ENCODE results near the gene HIBCH. TPM values are rescaled to one million over a fixed set of nuclear protein-coding genes. Genes with fewer than 3 reads are reported as not detected.
"Not testable (repeated sequence)": the region's sequence is repeated elsewhere in the genome, so short reads cannot be mapped to it uniquely, and the experiment has no call there.

HIBCH gene
- total RNA-seq, 2 experiments from 2014 or later = 19.2 TPM

DNA sequence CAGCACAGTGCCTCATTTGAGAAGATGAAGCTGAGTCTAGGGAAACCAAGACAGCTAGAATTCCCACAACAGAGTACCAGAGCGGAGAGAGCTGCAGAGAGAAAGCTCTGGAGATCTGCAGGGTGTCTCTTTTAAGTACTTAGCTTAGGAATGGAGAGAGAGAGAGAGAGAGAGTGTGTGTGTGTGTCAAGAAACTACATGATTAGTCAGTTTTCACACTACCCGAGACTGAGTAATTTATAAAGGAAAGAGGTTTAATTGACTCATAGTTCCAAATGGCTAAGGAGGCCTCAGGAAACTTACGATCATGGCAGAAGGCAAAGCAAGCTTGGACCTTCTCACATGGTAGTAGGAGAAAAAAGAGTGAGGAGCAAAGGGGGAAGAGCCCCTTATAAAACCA lies 64.0 kb downstream of the HIBCH start:
- no peaks in the 10 kb centered on the region for H3K27me3 Mint-ChIP-seq (ENCODE audit: low read depth)
- intact Hi-C loops (cut with micrococcal nuclease) = no loop called here
- no peak for DNase-seq
- H3K4me1 Mint-ChIP-seq (ENCODE audit: low read depth) = no peaks in the 10 kb centered on the region
- H3K4me3 Mint-ChIP-seq = no peak overlapping the region
- CTCF ChIA-PET = interaction anchor here (0.5 to 2.1 kb wide), 3 partner anchors 22 to 392 kb away, joined by 3 to 9 read pairs (median 4); no protein-coding TSS in a partner anchor
- H3K9me3 Mint-ChIP-seq = peaks cover 5% of the 10 kb centered on the region
- H3K27ac Mint-ChIP-seq = no peak overlapping the region
- peaks cover 47% of the 10 kb centered on the region for H3K36me3 Mint-ChIP-seq (ENCODE audit: low read depth)

DNA sequence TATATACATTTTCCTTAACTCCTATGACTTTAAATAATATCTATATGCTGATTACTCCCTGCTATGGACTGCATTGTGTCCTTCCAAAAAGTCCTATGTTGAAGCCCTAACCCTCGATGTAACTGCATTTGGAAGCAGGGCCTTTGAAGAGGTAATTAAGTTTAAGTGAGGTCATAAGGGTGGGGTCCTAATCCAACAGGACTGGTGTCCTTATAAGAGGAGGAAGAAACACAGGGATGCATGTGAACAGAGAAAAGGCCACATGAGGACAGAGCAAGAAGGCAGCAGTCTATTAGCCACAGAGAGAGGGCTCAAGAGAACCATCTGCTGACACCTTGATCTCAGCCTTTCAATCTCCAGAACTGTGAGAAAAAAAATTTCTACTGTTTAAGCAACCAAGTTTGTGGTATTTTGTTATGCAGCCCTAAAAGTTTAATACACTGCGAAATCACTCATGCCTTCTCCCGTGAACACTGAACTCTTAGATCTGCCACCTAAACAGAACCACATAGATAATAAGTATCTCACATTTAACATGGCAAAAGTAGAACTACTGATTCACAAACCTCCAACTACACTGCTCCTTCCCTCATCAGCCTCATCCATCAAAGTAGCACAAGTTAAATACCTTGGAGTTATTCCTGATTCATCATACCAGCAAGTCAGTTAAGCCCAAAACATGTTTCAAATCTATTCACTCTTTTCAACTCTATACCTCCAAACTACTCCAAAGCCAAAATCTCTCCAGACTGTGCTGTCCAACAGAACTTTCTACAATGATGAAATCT lies 65.4 kb downstream of the HIBCH start:
- no peak for DNase-seq
- Mint-ChIP-seq H3K4me3 (no peak overlapping the region), H3K27me3 (ENCODE audit: low read depth) (no peaks in the 10 kb centered on the region), H3K9me3 (peaks cover 5% of the 10 kb centered on the region), H3K27ac (no peak overlapping the region), H3K36me3 (ENCODE audit: low read depth) (peaks cover 45% of the 10 kb centered on the region), H3K4me1 (ENCODE audit: low read depth) (no peaks in the 10 kb centered on the region)
- CTCF ChIA-PET = interaction anchor here (1.1 to 2.1 kb wide), 2 partner anchors 18 to 23 kb away, joined by 3 to 9 read pairs; no protein-coding TSS in a partner anchor
- intact Hi-C loops (cut with micrococcal nuclease) = no loop called here

DNA sequence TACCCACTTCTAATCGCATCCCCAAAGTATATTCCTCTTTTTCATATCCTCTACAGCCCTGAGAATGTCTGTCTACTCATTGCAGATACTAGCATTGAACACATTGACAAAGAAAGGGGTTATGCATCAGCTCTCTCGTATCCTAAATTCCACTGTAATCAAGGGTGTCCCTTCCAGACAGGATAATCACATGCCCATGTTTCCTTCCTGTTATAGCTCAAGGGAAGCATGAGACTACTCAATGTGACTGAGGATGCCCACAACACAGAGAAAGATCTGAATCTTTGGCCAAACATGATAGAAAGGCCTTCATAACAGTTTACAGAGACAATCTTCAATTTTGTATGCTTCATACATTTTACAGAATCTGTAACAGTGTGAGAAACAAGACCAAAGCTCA lies 69.2 kb downstream of the HIBCH start:
- H3K27me3 Mint-ChIP-seq (ENCODE audit: low read depth) = no peaks in the 10 kb centered on the region
- no peak for DNase-seq
- peaks cover 33% of the 10 kb centered on the region for H3K36me3 Mint-ChIP-seq (ENCODE audit: low read depth)
- no peaks in the 10 kb centered on the region for H3K9me3 Mint-ChIP-seq
- intact Hi-C loops (cut with micrococcal nuclease) = no loop called here
- no peak overlapping the region for H3K27ac Mint-ChIP-seq
- H3K4me3 Mint-ChIP-seq = no peak overlapping the region
- H3K4me1 Mint-ChIP-seq (ENCODE audit: low read depth) = no peaks in the 10 kb centered on the region
- CTCF ChIA-PET = no interaction called here

DNA sequence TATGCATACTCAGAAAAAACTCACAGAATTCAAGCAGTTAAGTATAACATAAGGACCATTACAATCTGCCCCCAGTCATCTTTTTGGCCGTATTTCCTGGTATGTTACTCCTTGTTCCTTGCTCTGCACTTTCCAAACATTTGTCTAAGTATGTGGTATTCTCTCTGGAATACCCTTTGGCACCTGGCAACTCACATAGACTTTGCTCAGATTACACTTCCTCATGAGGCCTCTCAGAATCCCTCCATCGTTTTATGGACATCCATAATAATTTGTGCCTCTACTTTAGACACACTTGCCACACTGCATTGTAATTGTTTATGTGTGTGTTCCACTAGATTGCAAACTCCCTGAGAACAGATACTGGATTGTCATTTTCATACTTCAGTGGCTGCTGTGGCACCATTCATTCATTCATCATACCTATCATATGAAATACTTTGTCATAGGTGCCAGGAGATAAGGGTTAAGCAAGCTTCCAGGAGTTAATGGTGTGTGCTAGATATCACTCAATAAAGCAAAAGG lies 84.0 kb downstream of the HIBCH start:
- CTCF ChIA-PET = no interaction called here
- peaks cover 9% of the 10 kb centered on the region for H3K9me3 Mint-ChIP-seq
- H3K4me1 Mint-ChIP-seq (ENCODE audit: low read depth) = no peaks in the 10 kb centered on the region
- H3K36me3 Mint-ChIP-seq (ENCODE audit: low read depth) = peaks cover 43% of the 10 kb centered on the region
- H3K27me3 Mint-ChIP-seq (ENCODE audit: low read depth) = no peaks in the 10 kb centered on the region
- no peak overlapping the region for H3K4me3 Mint-ChIP-seq
- DNase-seq = no peak
- intact Hi-C loops (cut with micrococcal nuclease) = no loop called here
- H3K27ac Mint-ChIP-seq = no peak overlapping the region

DNA sequence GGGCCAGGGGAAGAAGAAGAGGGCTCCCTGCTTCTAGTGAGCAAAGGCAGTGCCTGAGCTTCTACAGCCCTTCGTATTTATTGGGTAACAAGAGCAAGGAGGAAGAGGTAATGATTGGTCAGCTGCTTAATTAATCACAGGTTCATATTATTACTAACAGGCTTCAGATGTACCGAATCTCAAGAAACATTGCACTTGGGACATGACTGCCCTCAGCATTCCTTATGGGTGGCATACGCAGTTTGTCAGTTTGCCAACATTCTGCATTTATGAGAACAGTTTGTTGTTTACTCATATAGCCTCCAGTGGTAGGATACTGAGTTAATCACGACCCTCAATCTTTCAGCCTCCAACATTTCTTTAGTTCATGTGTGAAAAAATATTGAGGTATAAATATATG lies 84.5 kb downstream of the HIBCH start:
- peaks cover 38% of the 10 kb centered on the region for H3K36me3 Mint-ChIP-seq (ENCODE audit: low read depth)
- H3K4me3 Mint-ChIP-seq = no peak overlapping the region
- H3K27me3 Mint-ChIP-seq (ENCODE audit: low read depth) = no peaks in the 10 kb centered on the region
- intact Hi-C loops (cut with micrococcal nuclease) = no loop called here
- no peak for DNase-seq
- no peak overlapping the region for H3K27ac Mint-ChIP-seq
- peaks cover 5% of the 10 kb centered on the region for H3K9me3 Mint-ChIP-seq
- H3K4me1 Mint-ChIP-seq (ENCODE audit: low read depth) = no peaks in the 10 kb centered on the region
- CTCF ChIA-PET = no interaction called here

DNA sequence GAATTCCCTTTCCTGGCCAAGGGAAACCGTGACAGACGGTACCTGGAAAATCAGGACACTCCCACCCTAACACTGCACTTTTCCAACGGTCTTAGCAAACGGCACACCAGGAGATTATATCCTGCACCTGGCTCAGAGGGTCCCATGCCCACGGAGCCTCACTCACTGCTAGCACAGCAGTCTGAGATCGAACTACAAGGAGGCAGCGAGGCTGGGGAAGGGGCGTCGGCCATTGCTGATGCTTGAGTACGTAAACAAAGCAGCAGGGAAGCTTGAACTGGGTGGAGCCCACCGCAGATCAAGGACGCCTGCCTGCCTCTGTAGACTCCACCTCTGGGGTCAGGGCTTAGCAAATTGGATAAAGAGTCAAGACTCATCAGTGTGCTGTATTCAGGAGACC lies 95.6 kb downstream of the HIBCH start:
- CTCF ChIA-PET = interaction anchor here (0.7 kb wide), 1 partner anchor 15 kb away, joined by 3 read pairs; no protein-coding TSS in a partner anchor
- H3K4me3 Mint-ChIP-seq; H3K4me1 Mint-ChIP-seq (ENCODE audit: low read depth); H3K27ac Mint-ChIP-seq; H3K27me3 Mint-ChIP-seq (ENCODE audit: low read depth); DNase-seq; intact Hi-C loops (cut with micrococcal nuclease): not testable (repeated sequence)
- H3K9me3 Mint-ChIP-seq = peaks cover 15% of the 10 kb centered on the region
- peaks cover 59% of the 10 kb centered on the region for H3K36me3 Mint-ChIP-seq (ENCODE audit: low read depth)

DNA sequence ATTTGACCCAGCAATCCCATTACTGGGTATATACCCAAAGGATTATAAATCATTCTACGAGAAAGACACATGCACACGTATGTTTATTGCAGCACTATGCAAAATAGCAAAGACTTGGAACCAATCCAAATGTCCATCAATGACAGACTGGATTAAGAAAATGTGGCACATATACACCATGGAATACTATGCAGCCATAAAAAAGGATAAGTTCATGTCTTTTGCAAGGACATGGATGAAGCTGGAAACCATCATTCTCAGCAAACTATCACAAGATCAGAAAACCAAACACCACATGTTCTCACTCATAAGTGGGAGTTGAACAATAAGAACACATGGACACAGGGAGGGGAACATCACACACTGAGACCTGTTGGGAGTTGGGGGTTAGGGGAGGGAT lies 96.9 kb downstream of the HIBCH start:
- Mint-ChIP-seq H3K36me3 (ENCODE audit: low read depth) (peaks cover 48% of the 10 kb centered on the region), H3K9me3 (peaks cover 11% of the 10 kb centered on the region)
- H3K27ac Mint-ChIP-seq; H3K4me3 Mint-ChIP-seq; H3K4me1 Mint-ChIP-seq (ENCODE audit: low read depth); intact Hi-C loops (cut with micrococcal nuclease); H3K27me3 Mint-ChIP-seq (ENCODE audit: low read depth); DNase-seq; CTCF ChIA-PET: not testable (repeated sequence)

DNA sequence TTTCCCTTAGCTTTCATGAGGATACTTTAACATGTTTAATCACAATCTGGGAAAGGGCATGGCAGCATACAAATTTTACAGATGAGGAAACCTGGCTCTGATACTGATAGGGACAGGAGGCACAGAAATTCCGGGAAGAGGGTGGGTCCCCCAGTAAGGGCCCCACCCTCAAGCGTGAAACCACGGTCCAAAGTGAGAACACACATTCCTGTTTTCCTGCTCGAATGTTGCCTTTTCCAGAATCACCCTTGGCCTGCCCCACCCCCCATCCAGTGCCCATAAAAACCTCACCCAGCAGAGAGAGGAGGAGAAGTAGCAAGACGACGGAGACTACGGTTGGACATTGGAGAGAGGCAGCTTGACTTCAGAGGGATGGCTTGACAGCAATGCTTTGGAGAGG lies 98.2 kb downstream of the HIBCH start:
- no peaks in the 10 kb centered on the region for H3K27me3 Mint-ChIP-seq (ENCODE audit: low read depth)
- H3K36me3 Mint-ChIP-seq (ENCODE audit: low read depth) = peaks cover 40% of the 10 kb centered on the region
- peaks cover 3% of the 10 kb centered on the region for H3K4me1 Mint-ChIP-seq (ENCODE audit: low read depth)
- no peak overlapping the region for H3K27ac Mint-ChIP-seq
- no peak for DNase-seq
- CTCF ChIA-PET = no interaction called here
- H3K4me3 Mint-ChIP-seq = no peak overlapping the region
- intact Hi-C loops (cut with micrococcal nuclease) = no loop called here
- H3K9me3 Mint-ChIP-seq = peaks cover 7% of the 10 kb centered on the region

DNA sequence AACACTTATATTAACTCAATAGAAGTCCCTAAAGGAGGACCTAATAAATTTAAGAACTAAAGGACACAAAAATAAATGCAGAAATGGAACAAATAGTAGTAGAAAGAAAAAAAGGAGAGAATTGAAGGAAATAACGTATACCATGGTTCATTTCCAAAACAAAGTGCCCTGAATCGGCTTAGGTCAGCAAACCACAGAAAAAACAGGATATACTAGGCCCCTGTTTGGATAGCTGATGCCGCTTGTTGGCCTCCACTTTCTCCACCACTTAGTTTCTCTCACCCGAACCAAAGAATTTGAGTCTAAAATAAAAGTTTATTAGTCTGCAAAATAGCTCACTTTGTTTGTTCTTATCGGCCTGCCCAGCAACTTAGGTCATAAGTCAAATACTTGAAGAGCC lies 100.4 kb downstream of the HIBCH start:
- CTCF ChIA-PET = no interaction called here
- no peaks in the 10 kb centered on the region for H3K27me3 Mint-ChIP-seq (ENCODE audit: low read depth)
- H3K4me1 Mint-ChIP-seq (ENCODE audit: low read depth) = peaks cover 18% of the 10 kb centered on the region
- H3K4me3 Mint-ChIP-seq = no peak overlapping the region
- intact Hi-C loops (cut with micrococcal nuclease) = no loop called here
- peaks cover 7% of the 10 kb centered on the region for H3K9me3 Mint-ChIP-seq
- H3K27ac Mint-ChIP-seq = no peak overlapping the region
- H3K36me3 Mint-ChIP-seq (ENCODE audit: low read depth) = peaks cover 25% of the 10 kb centered on the region
- DNase-seq = no peak

DNA sequence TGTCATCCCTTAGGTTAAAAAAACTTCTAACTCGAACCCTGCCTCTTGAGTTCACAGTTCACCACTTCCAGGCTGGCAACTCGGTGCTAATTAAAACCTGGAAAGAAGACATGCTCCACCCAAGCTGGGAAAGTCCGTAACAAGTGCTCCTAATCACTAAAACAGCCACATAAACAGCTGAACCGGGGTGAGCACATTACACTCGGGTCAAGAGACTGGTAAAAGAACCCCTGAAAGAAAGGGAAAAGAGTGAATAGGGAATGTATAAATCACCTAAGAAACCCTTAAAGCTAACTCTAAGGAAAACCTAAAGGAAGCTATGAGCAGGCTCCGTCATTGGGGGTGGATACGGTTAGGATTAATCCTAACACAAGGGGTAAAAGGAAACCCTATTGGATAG lies 102.0 kb downstream of the HIBCH start:
- H3K36me3 Mint-ChIP-seq (ENCODE audit: low read depth) = peaks cover 15% of the 10 kb centered on the region
- no peak for DNase-seq
- CTCF ChIA-PET = no interaction called here

DNA sequence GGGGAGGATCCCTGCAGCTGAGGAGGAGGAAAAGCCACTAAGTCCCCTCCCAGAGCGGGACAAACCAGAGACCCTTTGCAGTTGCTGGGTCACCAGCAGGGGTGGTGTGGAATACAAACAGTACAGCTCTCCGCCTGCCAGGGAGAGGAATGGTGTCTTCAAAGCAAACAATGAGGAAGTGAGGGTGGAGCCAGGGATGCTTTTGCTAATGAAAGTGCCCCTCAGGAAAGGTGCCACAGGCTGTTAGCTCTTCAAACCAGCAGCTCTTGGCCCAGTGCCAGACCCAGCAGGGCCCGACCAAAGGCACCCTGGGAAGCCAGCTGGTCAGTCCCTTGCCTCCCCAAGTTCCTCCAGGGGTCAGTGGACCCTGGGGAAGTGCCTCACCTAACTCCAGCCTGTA lies 102.8 kb downstream of the HIBCH start:
- Mint-ChIP-seq H3K27me3 (ENCODE audit: low read depth) (no peaks in the 10 kb centered on the region), H3K9me3 (no peaks in the 10 kb centered on the region), H3K4me3 (no peak overlapping the region), H3K27ac (no peak overlapping the region), H3K4me1 (ENCODE audit: low read depth) (peaks cover 18% of the 10 kb centered on the region), H3K36me3 (ENCODE audit: low read depth) (peaks cover 10% of the 10 kb centered on the region)
- CTCF ChIA-PET = no interaction called here
- DNase-seq = peak; percentile 13
- intact Hi-C loops (cut with micrococcal nuclease) = no loop called here

More for the DNA sequence above, 102.0 kb downstream of the HIBCH start:
- no peak overlapping the region for H3K27ac Mint-ChIP-seq
- intact Hi-C loops (cut with micrococcal nuclease) = no loop called here
- H3K4me1 Mint-ChIP-seq (ENCODE audit: low read depth) = peaks cover 18% of the 10 kb centered on the region
- H3K27me3 Mint-ChIP-seq (ENCODE audit: low read depth) = no peaks in the 10 kb centered on the region
- H3K4me3 Mint-ChIP-seq = no peak overlapping the region
- H3K9me3 Mint-ChIP-seq = no peaks in the 10 kb centered on the region

DNA sequence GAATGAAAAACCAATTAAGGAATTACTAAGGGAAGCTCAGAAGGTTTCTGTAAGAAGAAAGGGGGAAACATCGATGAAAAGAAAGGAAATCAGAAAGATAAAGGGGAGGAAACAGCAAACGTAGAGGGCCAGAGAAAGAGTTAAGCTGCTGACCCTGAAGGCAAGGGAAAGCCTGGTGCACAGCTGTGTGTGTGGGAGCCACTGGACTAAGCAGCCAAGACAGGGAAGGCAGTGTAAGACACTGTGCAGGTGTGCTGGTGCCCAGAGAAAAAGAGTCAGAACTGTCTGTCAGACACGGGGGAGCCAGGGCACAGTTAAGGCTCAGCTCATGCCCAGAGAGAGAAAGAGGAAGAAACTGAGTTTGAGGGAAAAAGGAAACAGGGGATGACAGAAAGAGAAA lies 104.0 kb downstream of the HIBCH start:
- Mint-ChIP-seq H3K27ac (no peak overlapping the region), H3K4me3 (no peak overlapping the region), H3K4me1 (ENCODE audit: low read depth) (peaks cover 18% of the 10 kb centered on the region), H3K27me3 (ENCODE audit: low read depth) (no peaks in the 10 kb centered on the region), H3K9me3 (no peaks in the 10 kb centered on the region), H3K36me3 (ENCODE audit: low read depth) (peaks cover 7% of the 10 kb centered on the region)
- intact Hi-C loops (cut with micrococcal nuclease) = no loop called here
- CTCF ChIA-PET = no interaction called here
- DNase-seq = no peak

Measured in activated naive CD4-positive, alpha-beta T cell treated with anti-CD3 and anti-CD28 coated beads for 36 hours (primary cell).